ENCODE data around the gene BMP5. TPM values are rescaled to one million over a fixed set of nuclear protein-coding genes. Genes with fewer than 3 reads are reported as not detected.
"Not testable (repeated sequence)": the region's sequence is repeated elsewhere in the genome, so short reads cannot be mapped to it uniquely, and the experiment has no call there.

BMP5 gene
- total and polyA plus RNA-seq, 2 donors (not counting 1 experiment from before 2014, with no cell fraction given): 1.5 TPM; not detected in 1

- Histone ChIP-seq H3K79me2 (ENCODE audit: control insufficient read depth, insufficient read depth, low read length) (no peaks in the 10 kb centered on the region), H3K4me2 (ENCODE audit: extremely low read depth, insufficient read depth, low read length) (no peak overlapping the region), H3K4me3 (replicated peaks in 1 of 4; ENCODE audit: control extremely low read depth in 1 of 4, insufficient read depth in 1 of 4, low read depth in 3 of 4, low read length in 4 of 4) (no peak overlapping the region), H4K20me1 (ENCODE audit: control insufficient read depth, extremely low read depth, insufficient read depth, low read length) (no peaks in the 10 kb centered on the region), H3K36me3 (ENCODE audit: control insufficient read depth, insufficient read depth, low read length) (no peaks in the 10 kb centered on the region), H3K9me3 (ENCODE audit: control insufficient read depth, insufficient read depth, low read depth, low read length) (no peaks in the 10 kb centered on the region), H3K4me1 (ENCODE audit: control insufficient read depth, extremely low read depth, insufficient read depth, low read length) (no peaks in the 10 kb centered on the region), H2AFZ (ENCODE audit: low read length) (no peak overlapping the region), H3K27ac (ENCODE audit: insufficient read depth, low read length) (no peak overlapping the region), H3K27me3 (ENCODE audit: control insufficient read depth, insufficient read depth, low read length) (no peaks in the 10 kb centered on the region), H3K9ac (ENCODE audit: insufficient read depth, low read length) (no peak overlapping the region)
- no peak for TF ChIP-seq CTCF (conservative IDR thresholded peaks at IDR 0.05 in 1 of 2, IDR thresholded peaks at IDR 0.05 in 1 of 2; ENCODE audit: low read depth in 1 of 2, low read length in 2 of 2)
- TF ChIP-seq EZH2 (IDR thresholded peaks at IDR 0.05; ENCODE audit: low read length, missing control alignments): no peak
- peak; percentile 34 to 61 for DNase-seq (ENCODE audit: low read depth in 2 of 2)
These were observed 38.1 kb upstream of the BMP5 start for GRCh38 chr6:55913228-55914195.

- H3K4me1 ChIP-seq (ENCODE audit: control insufficient read depth, extremely low read depth, insufficient read depth, low read length); H3K79me2 ChIP-seq (ENCODE audit: control insufficient read depth, insufficient read depth, low read length); H3K36me3 ChIP-seq (ENCODE audit: control insufficient read depth, insufficient read depth, low read length); H3K9me3 ChIP-seq (ENCODE audit: control insufficient read depth, insufficient read depth, low read depth, low read length); H3K9ac ChIP-seq (ENCODE audit: insufficient read depth, low read length); DNase-seq (ENCODE audit: low read depth in 2 of 2); H3K27ac ChIP-seq (ENCODE audit: insufficient read depth, low read length); H3K4me2 ChIP-seq (ENCODE audit: extremely low read depth, insufficient read depth, low read length); H4K20me1 ChIP-seq (ENCODE audit: control insufficient read depth, extremely low read depth, insufficient read depth, low read length); H2AFZ ChIP-seq (ENCODE audit: low read length); H3K27me3 ChIP-seq (ENCODE audit: control insufficient read depth, insufficient read depth, low read length); H3K4me3 ChIP-seq (replicated peaks in 1 of 4; ENCODE audit: control extremely low read depth in 1 of 4, insufficient read depth in 1 of 4, low read depth in 3 of 4, low read length in 4 of 4): not testable (repeated sequence)
These were observed 35.1 kb upstream of the BMP5 start for GRCh38 chr6:55910466-55910865.

- H3K27ac ChIP-seq (ENCODE audit: insufficient read depth, low read length); H3K9me3 ChIP-seq (ENCODE audit: control insufficient read depth, insufficient read depth, low read depth, low read length); H3K4me3 ChIP-seq (replicated peaks in 1 of 4; ENCODE audit: control extremely low read depth in 1 of 4, insufficient read depth in 1 of 4, low read depth in 3 of 4, low read length in 4 of 4); H3K79me2 ChIP-seq (ENCODE audit: control insufficient read depth, insufficient read depth, low read length); H3K36me3 ChIP-seq (ENCODE audit: control insufficient read depth, insufficient read depth, low read length); H4K20me1 ChIP-seq (ENCODE audit: control insufficient read depth, extremely low read depth, insufficient read depth, low read length); H3K4me1 ChIP-seq (ENCODE audit: control insufficient read depth, extremely low read depth, insufficient read depth, low read length); DNase-seq (ENCODE audit: low read depth in 2 of 2); H3K4me2 ChIP-seq (ENCODE audit: extremely low read depth, insufficient read depth, low read length); H2AFZ ChIP-seq (ENCODE audit: low read length); H3K27me3 ChIP-seq (ENCODE audit: control insufficient read depth, insufficient read depth, low read length); H3K9ac ChIP-seq (ENCODE audit: insufficient read depth, low read length): not testable (repeated sequence)
These were observed 34.5 kb upstream of the BMP5 start for GRCh38 chr6:55909911-55910310.

GRCh38 chr6:55902796-55903195, 27.4 kb upstream of the BMP5 start:
- no peak overlapping the region for H3K4me2 ChIP-seq (ENCODE audit: extremely low read depth, insufficient read depth, low read length)
- H3K79me2 ChIP-seq (ENCODE audit: control insufficient read depth, insufficient read depth, low read length): no peaks in the 10 kb centered on the region
- no peaks in the 10 kb centered on the region for H3K4me1 ChIP-seq (ENCODE audit: control insufficient read depth, extremely low read depth, insufficient read depth, low read length)
- peak; percentile 30 to 64 for DNase-seq (ENCODE audit: low read depth in 2 of 2)
- no peak overlapping the region for H2AFZ ChIP-seq (ENCODE audit: low read length)
- H4K20me1 ChIP-seq (ENCODE audit: control insufficient read depth, extremely low read depth, insufficient read depth, low read length): no peaks in the 10 kb centered on the region
- H3K4me3 ChIP-seq (replicated peaks in 1 of 4; ENCODE audit: control extremely low read depth in 1 of 4, insufficient read depth in 1 of 4, low read depth in 3 of 4, low read length in 4 of 4): no peak overlapping the region
- H3K9me3 ChIP-seq (ENCODE audit: control insufficient read depth, insufficient read depth, low read depth, low read length): no peaks in the 10 kb centered on the region
- TF ChIP-seq CTCF (conservative IDR thresholded peaks at IDR 0.05 in 1 of 2, IDR thresholded peaks at IDR 0.05 in 1 of 2; ENCODE audit: low read depth in 1 of 2, low read length in 2 of 2) (no peak), EZH2 (IDR thresholded peaks at IDR 0.05; ENCODE audit: low read length, missing control alignments) (no peak)
- H3K27ac ChIP-seq (ENCODE audit: insufficient read depth, low read length): no peak overlapping the region
- no peaks in the 10 kb centered on the region for H3K36me3 ChIP-seq (ENCODE audit: control insufficient read depth, insufficient read depth, low read length)
- no peak overlapping the region for H3K9ac ChIP-seq (ENCODE audit: insufficient read depth, low read length)
- no peaks in the 10 kb centered on the region for H3K27me3 ChIP-seq (ENCODE audit: control insufficient read depth, insufficient read depth, low read length)
